WTC11 (cell line): ENCODE data around the gene METTL13. TPM values are rescaled to one million over a fixed set of nuclear protein-coding genes. Genes with fewer than 3 reads are reported as not detected.

Source experiments
- ATAC-seq: fragments of 200-7000 bp; cut with Tn5 transposase; 2 replicates; pipeline ENCODE4 v1.10.0; 2021; ENCODE audit warnings: mild to moderate bottlenecking, moderate library complexity
- CTCF ChIA-PET: fragments of 300-600 bp; sonication (Branson Sonifier 250); formaldehyde crosslinking; loops from one replicate; lab custom pipeline; 2021; ENCODE audit warnings: antibody characterized with exemption; lab: Charles Lee
- POLR2A ChIA-PET: fragments of 350-600 bp; sonication (Branson Sonifier 250); formaldehyde crosslinking; loops from one replicate; lab custom pipeline; 2021; ENCODE audit warnings: antibody characterized with exemption; lab: Charles Lee
- DNase-seq: peaks from one replicate; pipeline ENCODE4 v3.0.0; 2021; ENCODE audit warnings: low spot score
- H3K27ac Mint-ChIP-seq: 2 replicates; pipeline ENCODE4 v1.8.0; 2021; ENCODE audit warnings: mixed read lengths
- H3K27me3 Mint-ChIP-seq: 2 replicates; pipeline ENCODE4 v1.8.0; 2021; ENCODE audit warnings: low read depth, mild to moderate bottlenecking, moderate library complexity, mixed read lengths
- H3K36me3 Mint-ChIP-seq: 2 replicates; pipeline ENCODE4 v1.8.0; 2021; ENCODE audit warnings: mixed read lengths
- H3K4me1 Mint-ChIP-seq: 2 replicates; pipeline ENCODE4 v1.8.0; 2022; ENCODE audit warnings: mixed read lengths
- H3K4me3 Mint-ChIP-seq: 2 replicates; pipeline ENCODE4 v1.8.0; 2021; ENCODE audit warnings: mild to moderate bottlenecking, moderate library complexity, mixed read lengths
- H3K9me3 Mint-ChIP-seq: 2 replicates; pipeline ENCODE4 v1.8.0; 2021; ENCODE audit warnings: mixed read lengths
- AR ChIP-seq: fragments of 250-450 bp; sonication (Bioruptor Pico); IDR thresholded peaks from 2 replicates; pipeline ENCODE4 v1.9.0; 2021; ENCODE audit warnings: mild to moderate bottlenecking
- ATF6 ChIP-seq: sonication (generic); formaldehyde crosslinking; IDR thresholded peaks from 2 replicates; pipeline ENCODE4 v1.8.1; 2023; ENCODE audit warnings: mild to moderate bottlenecking, missing genetic modification reagents
- GTF2I ChIP-seq: fragments of 250-450 bp; sonication (Bioruptor Pico); conservative IDR thresholded peaks from 2 replicates; pipeline ENCODE4 v1.4.0; 2021; ENCODE audit warnings: mild to moderate bottlenecking
- NFYB ChIP-seq: sonication (generic); formaldehyde crosslinking; conservative IDR thresholded peaks from 2 replicates; pipeline ENCODE4 v1.8.0; 2022; ENCODE audit warnings: low read depth, missing genetic modification reagents
- USF1 ChIP-seq: sonication (generic); formaldehyde crosslinking; IDR thresholded peaks from 2 replicates; pipeline ENCODE4 v1.8.0; 2022; ENCODE audit warnings: mild to moderate bottlenecking, missing genetic modification reagents
- ZMAT4 ChIP-seq: fragments of 250-450 bp; sonication (Bioruptor Pico); IDR thresholded peaks from 2 replicates; pipeline ENCODE4 v1.9.0; 2021; ENCODE audit warnings: mild to moderate bottlenecking
- ZNF219 ChIP-seq: sonication (generic); formaldehyde crosslinking; IDR thresholded peaks from 2 replicates; pipeline ENCODE4 v1.8.0; 2023; ENCODE audit warnings: missing genetic modification reagents, mild to moderate bottlenecking, borderline replicate concordance
- ZNF232 ChIP-seq: sonication (generic); formaldehyde crosslinking; IDR thresholded peaks from 2 replicates; pipeline ENCODE4 v1.8.0; 2022; ENCODE audit warnings: mild to moderate bottlenecking, missing genetic modification reagents
- ZNF281 ChIP-seq: sonication (generic); formaldehyde crosslinking; IDR thresholded peaks from 2 replicates; pipeline ENCODE4 v1.8.0; 2023; ENCODE audit warnings: mild to moderate bottlenecking, missing genetic modification reagents
- ZNF416 ChIP-seq: fragments of 250-450 bp; sonication (Bioruptor Pico); IDR thresholded peaks from 2 replicates; pipeline ENCODE4 v1.9.0; 2021; ENCODE audit warnings: mild to moderate bottlenecking, inconsistent platforms
- total RNA-seq: library from RNA; stranded (reverse); gene quantifications from 3 replicates; pipeline ENCODE4 v1.2.3, GENCODE V29; 2021

Gene METTL13
- total RNA-seq, 1 experiment from 2014 or later = 46.5 TPM

- H3K27ac Mint-ChIP-seq = no peak overlapping the region
- ChIA-PET CTCF (interaction anchor here (0.6 to 8.5 kb wide), 42 partner anchors 12 to 608 kb away, joined by 3 to 277 read pairs (median 4); partner anchors contain the start of genes DNM3 and METTL13), POLR2A (interaction anchor here (0.9 to 1.5 kb wide), 3 partner anchors 19 to 185 kb away, joined by 3 to 4 read pairs (median 4); partner anchors contain the start of genes METTL13 and VAMP4)
- H3K9me3 Mint-ChIP-seq = no peaks in the 10 kb centered on the region
- H3K4me1 Mint-ChIP-seq = peaks cover 25% of the 10 kb centered on the region
- TF ChIP-seq ZNF219 (CRISPR knock-in tag) (no peak), AR (CRISPR knock-in tag) (no peak)
- ATAC-seq = peak; percentile 56
- no peak for DNase-seq
- peaks cover 25% of the 10 kb centered on the region for H3K36me3 Mint-ChIP-seq
- H3K4me3 Mint-ChIP-seq = no peak overlapping the region
- no peaks in the 10 kb centered on the region for H3K27me3 Mint-ChIP-seq
Observed at GRCh38 chr1:171800342-171800741, 18.9 kb downstream of the METTL13 start.

- Mint-ChIP-seq H3K4me1 (peaks cover 25% of the 10 kb centered on the region), H3K27ac (no peak overlapping the region), H3K4me3 (no peak overlapping the region), H3K36me3 (peaks cover 20% of the 10 kb centered on the region), H3K27me3 (no peaks in the 10 kb centered on the region), H3K9me3 (no peaks in the 10 kb centered on the region)
- TF ChIP-seq ATF6 (CRISPR knock-in tag) (no peak), ZNF416 (CRISPR knock-in tag) (no peak), ZNF281 (CRISPR knock-in tag) (no peak), USF1 (CRISPR knock-in tag) (no peak), ZNF232 (CRISPR knock-in tag) (no peak), NFYB (CRISPR knock-in tag) (no peak), AR (CRISPR knock-in tag) (no peak), GTF2I (no peak), ZMAT4 (no peak)
- ChIA-PET POLR2A (interaction anchor here (0.9 to 1.5 kb wide), 3 partner anchors 19 to 185 kb away, joined by 3 to 4 read pairs (median 4); partner anchors contain the start of genes METTL13 and VAMP4), CTCF (interaction anchor here (0.7 to 8.5 kb wide), 39 partner anchors 11 to 607 kb away, joined by 3 to 277 read pairs (median 5); partner anchors contain the start of genes DNM3 and METTL13)
- no peak for DNase-seq
- ATAC-seq = no peak
Observed at GRCh38 chr1:171800851-171801250, 19.4 kb downstream of the METTL13 start.
